Activated B cell treated with CpG ODN at 0.5 μM for 24 hours (primary cell): ENCODE data around the gene AHSP. TPM values are rescaled to one million over a fixed set of nuclear protein-coding genes. Genes with fewer than 3 reads are reported as not detected.
A peak's percentile ranks its signal among the peaks of the same experiment; 100 is the strongest.

Experiments
- ATAC-seq: fragments of 200-7000 bp; cut with Tn5 transposase; one replicate; pipeline ENCODE4 v1.10.0; 2021; ENCODE audit warnings: low read depth, mild to moderate bottlenecking, moderate library complexity
- CTCF ChIA-PET: fragments of 350-600 bp; sonication (Branson Sonifier 250); formaldehyde crosslinking; loops from one replicate; lab custom pipeline; 2021; ENCODE audit warnings: antibody characterized with exemption; lab: Charles Lee
- POLR2A ChIA-PET: fragments of 350-600 bp; sonication (Branson Sonifier 250); formaldehyde crosslinking; loops from one replicate; lab custom pipeline; 2021; ENCODE audit warnings: antibody characterized with exemption; lab: Charles Lee
- DNase-seq: peaks from one replicate; pipeline ENCODE4 v3.0.0; 2022
- H3K27ac Mint-ChIP-seq: one replicate; pipeline ENCODE4 v1.8.0; 2020; ENCODE audit warnings: mixed read lengths
- H3K27me3 Mint-ChIP-seq: one replicate; pipeline ENCODE4 v1.8.0; 2021; ENCODE audit warnings: mixed read lengths
- H3K36me3 Mint-ChIP-seq: one replicate; pipeline ENCODE4 v1.8.0; 2021; ENCODE audit warnings: low read depth, mixed read lengths
- H3K4me1 Mint-ChIP-seq: one replicate; pipeline ENCODE4 v1.8.0; 2021; ENCODE audit warnings: mixed read lengths
- H3K4me3 Mint-ChIP-seq: one replicate; pipeline ENCODE4 v1.8.0; 2020; ENCODE audit warnings: mild to moderate bottlenecking, mixed read lengths
- H3K9me3 Mint-ChIP-seq: one replicate; pipeline ENCODE4 v1.8.0; 2020; ENCODE audit warnings: mixed read lengths
- intact Hi-C: fragments of 100-400 bp; cut with micrococcal nuclease; formaldehyde crosslinking; loops from one replicate; pipeline ENCODE4 v1.15.1; 2024
- total RNA-seq: library from RNA; stranded (reverse); gene quantifications from 2 replicates; pipeline ENCODE4 v1.2.3, GENCODE V29; 2022
- TF ChIP-seq, protein P1 (sequence below): fragments of 200-600 bp; IDR thresholded peaks from one replicate; pipeline ENCODE4 v1.8.0; 2022; ENCODE audit warnings: antibody characterized with exemption, mild to moderate bottlenecking

The AHSP gene
- total RNA-seq, 1 donor from 2014 or later: not detected

DNA sequence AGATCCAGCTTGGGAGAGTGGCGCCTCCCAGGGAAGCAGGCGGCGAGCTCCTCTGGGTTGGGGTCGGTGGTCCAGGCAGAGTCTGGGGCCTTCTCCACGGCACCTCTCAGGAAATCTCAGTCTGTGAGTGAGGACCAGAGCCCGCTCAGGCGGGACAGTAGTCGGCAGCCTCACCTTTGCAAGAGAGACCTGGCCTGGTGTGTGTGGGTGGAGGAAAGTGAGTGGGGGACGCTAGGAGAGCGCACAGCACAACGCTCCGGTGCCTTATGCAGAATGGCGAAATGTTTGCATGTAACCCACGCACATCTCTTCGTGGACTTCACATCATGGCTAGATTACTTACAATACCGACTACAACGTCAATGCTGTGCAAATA lies 2.2 kb downstream of the AHSP start:
- ATAC-seq: no peak
- no peaks in the 10 kb centered on the region for H3K9me3 Mint-ChIP-seq
- H3K27me3 Mint-ChIP-seq: peaks cover 28% of the 10 kb centered on the region
- H3K27ac Mint-ChIP-seq: no peak overlapping the region
- peak overlapping the region; percentile 47 for H3K4me3 Mint-ChIP-seq
- TF ChIP-seq, protein P1, sequence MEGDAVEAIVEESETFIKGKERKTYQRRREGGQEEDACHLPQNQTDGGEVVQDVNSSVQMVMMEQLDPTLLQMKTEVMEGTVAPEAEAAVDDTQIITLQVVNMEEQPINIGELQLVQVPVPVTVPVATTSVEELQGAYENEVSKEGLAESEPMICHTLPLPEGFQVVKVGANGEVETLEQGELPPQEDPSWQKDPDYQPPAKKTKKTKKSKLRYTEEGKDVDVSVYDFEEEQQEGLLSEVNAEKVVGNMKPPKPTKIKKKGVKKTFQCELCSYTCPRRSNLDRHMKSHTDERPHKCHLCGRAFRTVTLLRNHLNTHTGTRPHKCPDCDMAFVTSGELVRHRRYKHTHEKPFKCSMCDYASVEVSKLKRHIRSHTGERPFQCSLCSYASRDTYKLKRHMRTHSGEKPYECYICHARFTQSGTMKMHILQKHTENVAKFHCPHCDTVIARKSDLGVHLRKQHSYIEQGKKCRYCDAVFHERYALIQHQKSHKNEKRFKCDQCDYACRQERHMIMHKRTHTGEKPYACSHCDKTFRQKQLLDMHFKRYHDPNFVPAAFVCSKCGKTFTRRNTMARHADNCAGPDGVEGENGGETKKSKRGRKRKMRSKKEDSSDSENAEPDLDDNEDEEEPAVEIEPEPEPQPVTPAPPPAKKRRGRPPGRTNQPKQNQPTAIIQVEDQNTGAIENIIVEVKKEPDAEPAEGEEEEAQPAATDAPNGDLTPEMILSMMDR: no peak
- ChIA-PET POLR2A (no interaction called here), CTCF (no interaction called here)
- H3K36me3 Mint-ChIP-seq: no peaks in the 10 kb centered on the region
- intact Hi-C loops: no loop called here
- peaks cover 19% of the 10 kb centered on the region for H3K4me1 Mint-ChIP-seq
- DNase-seq: no peak

DNA sequence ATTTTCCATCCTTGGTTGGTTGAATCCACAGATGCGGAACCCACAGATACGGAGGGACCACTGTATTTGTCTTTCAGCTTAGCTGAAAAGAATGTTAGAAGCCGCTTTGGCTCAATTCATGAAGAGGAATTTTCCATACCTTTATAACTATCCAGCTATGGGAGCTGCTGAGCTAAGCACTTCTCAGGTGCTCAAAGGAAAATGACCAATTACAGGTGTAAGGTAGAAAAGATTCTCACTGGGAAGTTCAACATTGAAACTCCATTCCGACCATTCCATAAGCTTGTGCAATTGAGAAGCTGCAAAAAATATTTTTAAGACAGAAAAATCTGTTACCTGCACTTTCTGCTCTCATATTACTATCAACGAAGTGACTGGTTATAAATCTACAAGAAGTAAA lies 2.7 kb downstream of the AHSP start:
- DNase-seq (no peak), ATAC-seq (no peak)
- H3K4me3 Mint-ChIP-seq: no peak overlapping the region
- intact Hi-C loops: no loop called here
- H3K36me3 Mint-ChIP-seq: no peaks in the 10 kb centered on the region
- POLR2A ChIA-PET: no interaction called here
- peaks cover 19% of the 10 kb centered on the region for H3K4me1 Mint-ChIP-seq
- no peak overlapping the region for H3K27ac Mint-ChIP-seq
- H3K9me3 Mint-ChIP-seq: no peaks in the 10 kb centered on the region
- peaks cover 28% of the 10 kb centered on the region for H3K27me3 Mint-ChIP-seq
- TF ChIP-seq, protein P1: no peak
- CTCF ChIA-PET: no interaction called here

DNA sequence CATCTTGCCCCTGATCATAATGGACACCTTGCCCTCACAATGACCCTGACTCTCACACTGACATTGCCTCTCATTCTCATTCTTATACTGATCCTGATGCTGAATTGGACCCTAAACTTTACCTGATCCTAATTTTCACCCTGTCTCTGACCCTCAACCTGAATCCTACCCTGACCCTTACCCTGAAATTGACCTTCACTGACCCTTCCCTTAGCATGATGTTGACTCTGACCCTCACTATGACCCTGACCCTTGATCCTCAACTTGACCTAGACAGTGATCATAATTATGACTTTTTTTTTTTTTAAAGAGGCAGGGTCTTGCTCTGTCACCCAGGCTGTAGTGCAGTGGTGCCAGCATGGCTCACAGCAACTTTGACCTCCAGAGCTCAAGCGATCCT lies 3.4 kb downstream of the AHSP start:
- ATAC-seq (no peak), DNase-seq (no peak)
- Mint-ChIP-seq H3K36me3 (no peaks in the 10 kb centered on the region), H3K27me3 (peaks cover 33% of the 10 kb centered on the region), H3K4me3 (no peak overlapping the region), H3K27ac (no peak overlapping the region), H3K9me3 (no peaks in the 10 kb centered on the region), H3K4me1 (peaks cover 19% of the 10 kb centered on the region)
- TF ChIP-seq, protein P1: no peak
- CTCF ChIA-PET: no interaction called here
- intact Hi-C loops: no loop called here
- POLR2A ChIA-PET: no interaction called here

DNA sequence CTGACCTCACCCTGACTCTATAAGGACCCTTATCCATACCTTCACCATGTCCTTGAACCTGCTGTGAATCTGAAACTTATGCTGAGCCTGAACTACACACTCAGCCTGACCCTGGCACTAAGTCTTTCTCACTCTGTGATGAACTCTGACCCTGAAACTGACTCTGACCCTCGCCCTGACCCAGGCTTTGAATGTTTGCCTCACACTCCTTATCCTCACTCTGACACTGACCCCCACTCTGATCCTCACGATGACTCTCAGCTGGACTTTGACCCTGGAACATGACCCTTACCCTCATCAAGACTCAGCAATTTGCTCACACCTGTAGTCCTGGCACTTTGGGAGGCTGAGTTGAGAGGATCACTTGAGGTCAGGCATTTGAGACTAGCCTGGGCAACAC lies 4.4 kb downstream of the AHSP start:
- no peak overlapping the region for H3K4me3 Mint-ChIP-seq
- H3K4me1 Mint-ChIP-seq: peaks cover 19% of the 10 kb centered on the region
- ATAC-seq: no peak
- intact Hi-C loops: no loop called here
- CTCF ChIA-PET: no interaction called here
- TF ChIP-seq, protein P1: no peak
- H3K27ac Mint-ChIP-seq: no peak overlapping the region
- POLR2A ChIA-PET: no interaction called here
- no peaks in the 10 kb centered on the region for H3K9me3 Mint-ChIP-seq
- H3K36me3 Mint-ChIP-seq: no peaks in the 10 kb centered on the region
- H3K27me3 Mint-ChIP-seq: peaks cover 35% of the 10 kb centered on the region
- no peak for DNase-seq

DNA sequence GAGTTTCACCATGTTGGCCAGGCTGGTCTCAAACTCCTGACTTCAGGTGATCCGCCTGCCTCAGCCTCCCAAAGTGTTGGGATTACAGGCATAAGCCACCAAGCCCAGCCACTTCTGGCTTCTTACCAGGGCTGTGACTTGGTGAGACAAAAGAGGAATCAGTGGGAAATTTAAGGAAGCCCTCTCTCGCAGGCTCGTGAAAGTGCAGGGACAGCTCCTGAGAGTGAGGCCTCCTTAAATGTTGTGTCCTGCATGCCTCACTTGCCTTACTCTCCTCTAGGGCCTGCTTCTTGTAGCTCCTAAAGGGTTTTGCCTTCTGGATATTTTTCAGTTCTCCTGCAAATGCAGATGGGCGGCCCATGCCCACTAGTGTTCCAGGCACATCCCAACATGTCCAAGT lies 5.2 kb downstream of the AHSP start:
- POLR2A ChIA-PET: no interaction called here

More for the DNA sequence above, 5.2 kb downstream of the AHSP start:
- Mint-ChIP-seq H3K36me3 (no peaks in the 10 kb centered on the region), H3K27ac (no peak overlapping the region), H3K4me3 (no peak overlapping the region), H3K4me1 (peaks cover 18% of the 10 kb centered on the region), H3K9me3 (no peaks in the 10 kb centered on the region), H3K27me3 (peaks cover 34% of the 10 kb centered on the region)
- DNase-seq (no peak), ATAC-seq (no peak)
- intact Hi-C loops: no loop called here
- CTCF ChIA-PET: no interaction called here
- TF ChIP-seq, protein P1: no peak
